ENCODE data around the gene ZNF281. TPM values are rescaled to one million over a fixed set of nuclear protein-coding genes. Genes with fewer than 3 reads are reported as not detected.

Gene ZNF281
- total RNA-seq, 4 donors from 2014 or later, result 10.4 to 14.1 (median 12.4) TPM

DNA sequence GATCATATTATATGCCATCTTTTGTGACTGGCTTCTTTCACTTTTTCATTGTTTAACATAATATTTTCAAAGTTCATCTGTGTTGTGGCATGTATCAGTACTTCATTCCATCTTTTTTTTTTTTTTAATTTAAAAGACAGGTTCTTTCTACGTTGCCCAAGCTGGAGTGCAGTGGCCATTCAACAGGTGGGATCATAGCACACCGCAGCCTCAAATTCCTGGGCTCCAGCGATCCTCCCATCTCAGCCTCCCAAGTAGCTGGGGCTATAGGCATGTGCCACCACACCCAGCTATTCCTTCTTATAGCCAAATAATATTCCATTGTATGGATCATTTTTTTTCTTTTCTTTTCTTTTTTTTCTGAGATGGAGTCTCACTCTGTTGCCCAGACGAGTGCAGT, 34.6 kb upstream of the ZNF281 start:
- Histone ChIP-seq H3K36me3 (no peaks in the 10 kb centered on the region), H3K4me3 (no peak overlapping the region), H3K27ac (replicated peaks in 1 of 4) (no peak overlapping the region), H3K9me3 (no peaks in the 10 kb centered on the region), H3K4me1 (no peaks in the 10 kb centered on the region), H3K27me3 (no peaks in the 10 kb centered on the region)
- DNase-seq (ENCODE audit: extremely low spot score), result no peak
- 94% methylated on average over 4 of the region's 4 CpGs for WGBS
- TF ChIP-seq POLR2AphosphoS5 (IDR thresholded peaks at IDR 0.05) (no peak), EP300 (IDR thresholded peaks at IDR 0.05) (no peak), POLR2A (IDR thresholded peaks at IDR 0.05; ENCODE audit: low read depth) (no peak)
- TF ChIP-seq, protein P1, sequence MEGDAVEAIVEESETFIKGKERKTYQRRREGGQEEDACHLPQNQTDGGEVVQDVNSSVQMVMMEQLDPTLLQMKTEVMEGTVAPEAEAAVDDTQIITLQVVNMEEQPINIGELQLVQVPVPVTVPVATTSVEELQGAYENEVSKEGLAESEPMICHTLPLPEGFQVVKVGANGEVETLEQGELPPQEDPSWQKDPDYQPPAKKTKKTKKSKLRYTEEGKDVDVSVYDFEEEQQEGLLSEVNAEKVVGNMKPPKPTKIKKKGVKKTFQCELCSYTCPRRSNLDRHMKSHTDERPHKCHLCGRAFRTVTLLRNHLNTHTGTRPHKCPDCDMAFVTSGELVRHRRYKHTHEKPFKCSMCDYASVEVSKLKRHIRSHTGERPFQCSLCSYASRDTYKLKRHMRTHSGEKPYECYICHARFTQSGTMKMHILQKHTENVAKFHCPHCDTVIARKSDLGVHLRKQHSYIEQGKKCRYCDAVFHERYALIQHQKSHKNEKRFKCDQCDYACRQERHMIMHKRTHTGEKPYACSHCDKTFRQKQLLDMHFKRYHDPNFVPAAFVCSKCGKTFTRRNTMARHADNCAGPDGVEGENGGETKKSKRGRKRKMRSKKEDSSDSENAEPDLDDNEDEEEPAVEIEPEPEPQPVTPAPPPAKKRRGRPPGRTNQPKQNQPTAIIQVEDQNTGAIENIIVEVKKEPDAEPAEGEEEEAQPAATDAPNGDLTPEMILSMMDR (IDR thresholded peaks at IDR 0.05), result no peak
- intact Hi-C loops (cut with DNase I), result no loop called here

DNA sequence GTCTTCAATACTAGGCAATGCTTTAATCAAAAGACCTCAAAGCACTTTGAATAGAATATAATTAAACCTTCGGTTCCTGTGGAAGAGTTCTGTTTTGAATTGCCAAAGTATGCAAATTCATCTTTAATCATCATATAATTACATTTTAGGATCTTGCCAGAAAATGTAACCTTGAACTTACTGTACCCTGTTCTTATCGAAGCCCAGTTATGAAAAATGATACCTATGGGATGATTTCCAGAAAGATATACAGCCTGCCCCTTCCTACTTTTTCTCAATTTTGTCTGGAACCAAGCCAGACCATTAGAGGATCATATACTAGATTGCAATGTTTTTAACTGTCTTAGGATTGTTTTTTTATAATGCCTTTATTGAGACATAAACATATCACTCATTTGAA, 34.0 kb upstream of the ZNF281 start:
- Histone ChIP-seq H3K4me1 (no peaks in the 10 kb centered on the region), H3K27me3 (no peaks in the 10 kb centered on the region), H3K4me3 (no peak overlapping the region), H3K9me3 (no peaks in the 10 kb centered on the region), H3K36me3 (no peaks in the 10 kb centered on the region), H3K27ac (replicated peaks in 1 of 4) (no peak overlapping the region)
- WGBS, result 53% methylated on average over 2 of the region's 2 CpGs
- no peak for DNase-seq (ENCODE audit: extremely low spot score)
- intact Hi-C loops (cut with DNase I), result no loop called here
- TF ChIP-seq POLR2AphosphoS5 (IDR thresholded peaks at IDR 0.05) (no peak), EP300 (IDR thresholded peaks at IDR 0.05) (no peak)
- TF ChIP-seq, protein P1 (IDR thresholded peaks at IDR 0.05), result no peak

DNA sequence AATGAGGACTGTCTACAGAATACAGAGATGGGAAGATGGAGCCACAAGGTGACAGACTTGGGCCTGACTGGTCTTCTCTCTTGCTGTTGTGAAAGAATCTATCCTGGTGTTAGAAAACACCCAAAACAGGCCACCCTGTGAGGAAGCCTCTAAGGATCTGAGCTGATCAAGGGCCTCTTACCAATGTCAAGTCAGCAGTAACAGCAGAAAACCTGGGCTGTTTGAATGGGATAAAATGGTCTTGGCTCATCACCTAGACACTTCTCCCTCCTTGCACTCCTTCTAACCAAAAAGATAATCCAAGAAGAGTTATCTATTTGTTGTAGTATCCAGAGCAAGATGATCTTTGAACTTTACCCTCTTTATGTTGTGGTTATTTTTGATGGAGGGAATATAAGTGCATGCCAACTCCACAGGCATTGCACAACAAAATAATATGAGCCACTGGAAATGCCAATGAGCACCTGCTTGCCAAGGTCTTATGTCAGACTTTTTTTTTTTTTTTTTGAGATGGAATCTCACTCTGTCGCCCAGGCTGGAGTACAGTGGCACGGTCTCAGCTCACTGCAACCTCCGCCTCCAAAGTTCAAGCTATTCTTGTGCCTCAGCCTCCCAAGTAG, 32.8 kb upstream of the ZNF281 start:
- Histone ChIP-seq H3K27ac (replicated peaks in 1 of 4) (no peak overlapping the region), H3K36me3 (no peaks in the 10 kb centered on the region), H3K9me3 (no peaks in the 10 kb centered on the region), H3K4me1 (peaks cover 0 to 7% (median 0%) of the 10 kb centered on the region in 4 donors), H3K27me3 (no peaks in the 10 kb centered on the region), H3K4me3 (no peak overlapping the region)
- peak; percentile 8 for DNase-seq (ENCODE audit: extremely low spot score)
- no peak for TF ChIP-seq EP300 (IDR thresholded peaks at IDR 0.05)
- no peak for TF ChIP-seq POLR2A (IDR thresholded peaks at IDR 0.05; ENCODE audit: low read depth)
- TF ChIP-seq POLR2AphosphoS5 (IDR thresholded peaks at IDR 0.05), result no peak
- TF ChIP-seq, protein P1 (IDR thresholded peaks at IDR 0.05), result no peak
- WGBS, result 97% methylated on average over 3 of the region's 3 CpGs
- intact Hi-C loops (cut with DNase I), result no loop called here

DNA sequence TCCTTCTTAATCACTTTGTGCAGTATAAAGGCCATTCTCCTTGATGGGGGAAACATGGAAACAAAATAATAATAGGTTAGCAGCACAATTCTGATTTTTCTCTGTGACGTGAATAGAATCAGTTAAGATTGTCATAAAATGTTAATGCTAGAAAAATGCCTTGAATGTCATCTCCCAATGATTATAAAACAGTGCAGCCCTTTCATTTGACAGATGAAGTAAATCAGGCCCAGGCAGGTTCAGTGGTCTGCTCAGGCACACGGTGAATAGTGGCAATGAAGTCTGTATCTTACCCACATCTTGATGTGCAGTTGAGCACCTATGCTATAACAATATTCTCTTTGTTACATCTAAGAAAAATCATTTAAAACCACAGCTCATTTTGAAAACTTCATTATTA, 32.2 kb upstream of the ZNF281 start:
- 70% methylated on average over 2 of the region's 2 CpGs for whole genome bisulfite sequencing

More for the DNA sequence above, 32.2 kb upstream of the ZNF281 start:
- DNase-seq (ENCODE audit: extremely low spot score), result no peak
- TF ChIP-seq EP300 (IDR thresholded peaks at IDR 0.05) (no peak), POLR2A (IDR thresholded peaks at IDR 0.05; ENCODE audit: low read depth) (no peak), POLR2AphosphoS5 (IDR thresholded peaks at IDR 0.05) (no peak)
- TF ChIP-seq, protein P1 (IDR thresholded peaks at IDR 0.05), result no peak
- intact Hi-C loops (cut with DNase I), result no loop called here
- H3K4me1 ChIP-seq, result peaks cover 0 to 11% (median 0%) of the 10 kb centered on the region in 4 donors
- H3K27me3 ChIP-seq, result no peaks in the 10 kb centered on the region
- H3K27ac ChIP-seq (replicated peaks in 1 of 4), result no peak overlapping the region
- no peaks in the 10 kb centered on the region for H3K9me3 ChIP-seq
- no peak overlapping the region for H3K4me3 ChIP-seq
- H3K36me3 ChIP-seq, result no peaks in the 10 kb centered on the region

All from esophagus muscularis mucosa (tissue), 4 donors.